Liver (tissue), 9 donors: ENCODE measurements around the gene OR2A5. TPM values are rescaled to one million over a fixed set of nuclear protein-coding genes. Genes with fewer than 3 reads are reported as not detected.

Experiments
- DNase-seq: peaks from one replicate; pipeline ENCODE4 v3.0.0-alpha.2; 2017; ENCODE audit warnings: low spot score
- H3K27ac ChIP-seq, 2 donors: one replicate each; pipeline ENCODE4 v1.7.0; 2013; ENCODE audit warnings: inconsistent platforms in 2 of 2, low read length in 2 of 2, control low read depth in 1 of 2, low read depth in 1 of 2, mild to moderate bottlenecking in 1 of 2
- H3K27me3 ChIP-seq, 4 donors: one replicate each; pipeline versions ENCODE4 v1.6.1 to v1.7.0; 2013; ENCODE audit warnings: low read length in 3 of 4, inconsistent platforms in 1 of 4, mild to moderate bottlenecking in 1 of 4, moderate library complexity in 1 of 4; ENCODE audit not compliant: control insufficient read depth in 4 of 4, insufficient read depth in 4 of 4
- H3K36me3 ChIP-seq, 4 donors: one replicate each; pipeline versions ENCODE4 v1.6.1 to v1.7.0; 2013; ENCODE audit warnings: low read length in 3 of 4, mild to moderate bottlenecking in 3 of 4, low read depth in 1 of 4, moderate library complexity in 1 of 4; ENCODE audit not compliant: control insufficient read depth in 4 of 4, insufficient read depth in 3 of 4
- H3K4me1 ChIP-seq, 4 donors: one replicate each; pipeline versions ENCODE4 v1.6.1 to v1.7.0; 2013; ENCODE audit warnings: low read length in 3 of 4, mild to moderate bottlenecking in 3 of 4, moderate library complexity in 1 of 4; ENCODE audit not compliant: control insufficient read depth in 4 of 4, insufficient read depth in 4 of 4
- H3K4me3 ChIP-seq, 3 donors: one replicate each; pipeline versions ENCODE4 v1.6.1 to v1.7.0; 2013; ENCODE audit warnings: low read length in 3 of 3, control low read depth in 1 of 3, low read depth in 1 of 3, mild to moderate bottlenecking in 1 of 3
- H3K9ac ChIP-seq, 2 donors: one replicate each; pipeline ENCODE4 v1.7.0; 2013; ENCODE audit warnings: low read length in 2 of 2, mild to moderate bottlenecking in 2 of 2, moderate library complexity in 2 of 2, control low read depth in 1 of 2, low read depth in 1 of 2
- H3K9me3 ChIP-seq, 4 donors: one replicate each; pipeline versions ENCODE4 v1.6.1 to v1.7.0; 2013; ENCODE audit warnings: low read length in 3 of 4; ENCODE audit not compliant: control insufficient read depth in 4 of 4
- EGR1 ChIP-seq, 2 donors: IDR thresholded peaks; 2 replicates each; pipeline ENCODE4 v1.6.1; 2016 to 2018; ENCODE audit warnings: antibody characterized with exemption in 2 of 2, low read depth in 2 of 2
- FOXA1 ChIP-seq: IDR thresholded peaks from 2 replicates; pipeline ENCODE4 v1.6.1; 2016; ENCODE audit warnings: antibody characterized with exemption
- FOXA2 ChIP-seq: IDR thresholded peaks from 2 replicates; pipeline ENCODE4 v1.6.1; 2016; ENCODE audit warnings: antibody characterized with exemption
- GABPA ChIP-seq, 2 donors: IDR thresholded peaks in 1 of 2; conservative IDR thresholded peaks in 1 of 2; 2 replicates each; pipeline ENCODE4 v1.6.1; 2016; ENCODE audit warnings: antibody characterized with exemption in 2 of 2, mild to moderate bottlenecking in 1 of 2, moderate library complexity in 1 of 2
- HNF4A ChIP-seq, 2 donors: conservative IDR thresholded peaks; 2 replicates each; pipeline ENCODE4 v1.6.1; 2016; ENCODE audit warnings: antibody characterized with exemption in 2 of 2, mild to moderate bottlenecking in 2 of 2
- HNF4G ChIP-seq: IDR thresholded peaks from 2 replicates; pipeline ENCODE4 v1.6.1; 2016; ENCODE audit warnings: antibody characterized with exemption
- JUND ChIP-seq, 2 donors: IDR thresholded peaks; 2 replicates each; pipeline ENCODE4 v1.6.1; 2016; ENCODE audit warnings: antibody characterized with exemption in 2 of 2
- NR2F2 ChIP-seq: IDR thresholded peaks from 2 replicates; pipeline ENCODE4 v1.6.1; 2016; ENCODE audit warnings: antibody characterized with exemption
- RAD21 ChIP-seq, 2 donors: IDR thresholded peaks; 2 replicates each; pipeline ENCODE4 v1.6.1; 2016; ENCODE audit warnings: antibody characterized with exemption in 2 of 2, mild to moderate bottlenecking in 2 of 2
- RXRA ChIP-seq, 2 donors: IDR thresholded peaks; 2 replicates each; pipeline ENCODE4 v1.6.1; 2017 to 2018; ENCODE audit warnings: antibody characterized with exemption in 2 of 2, mild to moderate bottlenecking in 1 of 2
- SP1 ChIP-seq: IDR thresholded peaks from 2 replicates; pipeline ENCODE4 v1.6.1; 2018; ENCODE audit warnings: antibody characterized with exemption, mild to moderate bottlenecking
- TAF1 ChIP-seq: conservative IDR thresholded peaks from 2 replicates; pipeline ENCODE4 v1.6.1; 2016; ENCODE audit warnings: antibody characterized with exemption, mild to moderate bottlenecking
- YY1 ChIP-seq: IDR thresholded peaks from 2 replicates; pipeline ENCODE4 v1.6.1; 2016; ENCODE audit warnings: antibody characterized with exemption, mild to moderate bottlenecking
- WGBS: extraction: QIAGEN DNeasy Blood & Tissue Kit; methylation state at CpG from one replicate; pipeline ENCODE4 v1.1.7; 2013; 5-methylcytosine and 5-hydroxymethylcytosine counted together
- polyA plus RNA-seq, 2 donors: library from polyadenylated mRNA; stranded (reverse) in 1 of 2; unstranded in 1 of 2; fragments of 200-250 nt in 1 of 2; fragments of >200 nt in 1 of 2; fragmentation: Nextera tagmentation in 1 of 2; extraction: Ambion mirVana in 1 of 2; gene quantifications; one replicate each; pipeline versions ENCODE4 v1.2.1 to v1.2.3, GENCODE V29; 2013 to 2015
- total RNA-seq, 2 donors: library from RNA; depleted of rRNA; stranded (reverse); fragments of >200 nt; gene quantifications; one replicate each; pipeline ENCODE4 v1.2.3, GENCODE V29; 2014
- TF ChIP-seq, protein P1 (sequence below): IDR thresholded peaks from 2 replicates; pipeline ENCODE4 v1.6.1; 2016; ENCODE audit warnings: antibody characterized with exemption
- TF ChIP-seq, protein P2 (sequence below): fragments of 150-350 bp; IDR thresholded peaks from 2 replicates; pipeline ENCODE4 v1.5.1; 2017; ENCODE audit warnings: improper control_type of control experiment, low read depth, low read length; ENCODE audit not compliant: missing input control
- TF ChIP-seq, protein P3 (sequence below): IDR thresholded peaks from 2 replicates; pipeline ENCODE4 v1.6.1; 2016; ENCODE audit warnings: antibody characterized with exemption, mild to moderate bottlenecking
- TF ChIP-seq, protein P4 (sequence below): IDR thresholded peaks from 2 replicates; pipeline ENCODE4 v1.6.1; 2016; ENCODE audit warnings: antibody characterized with exemption
- donor health status: healthy.
- donor health status: healthy.
- donor health status: healthy.
- donor health status: healthy.
- donor health status: healthy.

The OR2A5 gene
- total and polyA plus RNA-seq, 4 donors, result 0.28 TPM; not detected in 3

DNA sequence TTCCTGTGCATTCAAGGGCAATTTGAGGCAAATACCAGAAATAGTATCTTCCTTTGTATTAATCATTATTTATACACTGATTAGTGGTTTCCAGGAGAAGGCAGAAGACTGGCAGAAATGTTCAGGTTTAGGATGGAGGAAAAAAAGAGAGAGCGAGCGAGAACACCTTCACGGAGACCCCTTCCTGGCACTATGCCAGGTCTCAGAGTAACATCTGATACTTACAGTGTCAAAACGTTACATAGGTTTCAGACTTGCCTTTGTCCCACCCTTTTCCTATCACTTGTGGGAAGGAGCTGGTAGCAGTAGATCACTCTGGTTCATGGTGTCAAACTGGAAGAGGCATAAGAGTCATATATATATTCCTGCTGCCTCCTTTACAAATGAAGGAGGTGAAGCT lies 38.0 kb downstream of the OR2A5 start:
- no peak overlapping the region for H3K27ac ChIP-seq
- TF ChIP-seq, protein P1, sequence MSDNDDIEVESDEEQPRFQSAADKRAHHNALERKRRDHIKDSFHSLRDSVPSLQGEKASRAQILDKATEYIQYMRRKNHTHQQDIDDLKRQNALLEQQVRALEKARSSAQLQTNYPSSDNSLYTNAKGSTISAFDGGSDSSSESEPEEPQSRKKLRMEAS, result no peak
- TF ChIP-seq FOXA2, result no peak
- no peak for TF ChIP-seq HNF4G
- TF ChIP-seq HNF4A (conservative IDR thresholded peaks at IDR 0.05), result no peak
- TF ChIP-seq, protein P2, sequence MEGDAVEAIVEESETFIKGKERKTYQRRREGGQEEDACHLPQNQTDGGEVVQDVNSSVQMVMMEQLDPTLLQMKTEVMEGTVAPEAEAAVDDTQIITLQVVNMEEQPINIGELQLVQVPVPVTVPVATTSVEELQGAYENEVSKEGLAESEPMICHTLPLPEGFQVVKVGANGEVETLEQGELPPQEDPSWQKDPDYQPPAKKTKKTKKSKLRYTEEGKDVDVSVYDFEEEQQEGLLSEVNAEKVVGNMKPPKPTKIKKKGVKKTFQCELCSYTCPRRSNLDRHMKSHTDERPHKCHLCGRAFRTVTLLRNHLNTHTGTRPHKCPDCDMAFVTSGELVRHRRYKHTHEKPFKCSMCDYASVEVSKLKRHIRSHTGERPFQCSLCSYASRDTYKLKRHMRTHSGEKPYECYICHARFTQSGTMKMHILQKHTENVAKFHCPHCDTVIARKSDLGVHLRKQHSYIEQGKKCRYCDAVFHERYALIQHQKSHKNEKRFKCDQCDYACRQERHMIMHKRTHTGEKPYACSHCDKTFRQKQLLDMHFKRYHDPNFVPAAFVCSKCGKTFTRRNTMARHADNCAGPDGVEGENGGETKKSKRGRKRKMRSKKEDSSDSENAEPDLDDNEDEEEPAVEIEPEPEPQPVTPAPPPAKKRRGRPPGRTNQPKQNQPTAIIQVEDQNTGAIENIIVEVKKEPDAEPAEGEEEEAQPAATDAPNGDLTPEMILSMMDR, result no peak
- H3K9ac ChIP-seq, result no peak overlapping the region
- no peaks in the 10 kb centered on the region for H3K27me3 ChIP-seq
- WGBS, result 71% methylated on average over 4 of the region's 4 CpGs
- no peaks in the 10 kb centered on the region for H3K36me3 ChIP-seq
- DNase-seq, result no peak
- no peaks in the 10 kb centered on the region for H3K4me1 ChIP-seq
- H3K9me3 ChIP-seq, result no peaks in the 10 kb centered on the region
- H3K4me3 ChIP-seq, result no peak overlapping the region

DNA sequence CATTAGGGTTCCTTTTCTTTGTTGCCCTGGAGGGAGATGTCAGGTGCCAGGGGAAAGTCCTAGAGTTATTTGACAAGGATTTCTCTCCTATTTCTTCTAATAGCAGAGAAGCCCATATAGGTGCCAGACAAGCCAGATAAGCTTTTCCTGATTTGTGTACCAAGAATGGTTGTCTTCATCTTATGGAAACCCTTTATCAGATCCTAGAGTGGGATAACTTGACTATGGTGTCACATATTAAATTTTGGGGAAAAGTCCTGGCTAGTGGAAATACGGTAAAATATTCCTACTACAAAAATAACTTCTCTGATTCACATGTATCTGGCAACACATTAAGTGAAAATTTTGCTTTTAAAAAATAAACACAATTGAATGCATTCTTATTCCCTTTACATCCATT lies 38.5 kb downstream of the OR2A5 start:
- no peak overlapping the region for H3K27ac ChIP-seq
- 76% methylated on average over 1 of the region's 1 CpG for WGBS
- TF ChIP-seq JUND (IDR thresholded peaks at IDR 0.05) (no peak), RAD21 (IDR thresholded peaks at IDR 0.05) (no peak), HNF4G (no peak), YY1 (no peak), TAF1 (no peak), FOXA2 (no peak), GABPA (IDR thresholded peaks at IDR 0.05 in 1 of 2, conservative IDR thresholded peaks at IDR 0.05 in 1 of 2) (no peak), FOXA1 (no peak), SP1 (no peak), RXRA (IDR thresholded peaks at IDR 0.05) (no peak), HNF4A (conservative IDR thresholded peaks at IDR 0.05) (no peak), NR2F2 (no peak), EGR1 (IDR thresholded peaks at IDR 0.05; ENCODE audit: low read depth in 2 of 2) (no peak)
- TF ChIP-seq, protein P2, result no peak
- TF ChIP-seq, protein P1, result no peak
- TF ChIP-seq, protein P3, sequence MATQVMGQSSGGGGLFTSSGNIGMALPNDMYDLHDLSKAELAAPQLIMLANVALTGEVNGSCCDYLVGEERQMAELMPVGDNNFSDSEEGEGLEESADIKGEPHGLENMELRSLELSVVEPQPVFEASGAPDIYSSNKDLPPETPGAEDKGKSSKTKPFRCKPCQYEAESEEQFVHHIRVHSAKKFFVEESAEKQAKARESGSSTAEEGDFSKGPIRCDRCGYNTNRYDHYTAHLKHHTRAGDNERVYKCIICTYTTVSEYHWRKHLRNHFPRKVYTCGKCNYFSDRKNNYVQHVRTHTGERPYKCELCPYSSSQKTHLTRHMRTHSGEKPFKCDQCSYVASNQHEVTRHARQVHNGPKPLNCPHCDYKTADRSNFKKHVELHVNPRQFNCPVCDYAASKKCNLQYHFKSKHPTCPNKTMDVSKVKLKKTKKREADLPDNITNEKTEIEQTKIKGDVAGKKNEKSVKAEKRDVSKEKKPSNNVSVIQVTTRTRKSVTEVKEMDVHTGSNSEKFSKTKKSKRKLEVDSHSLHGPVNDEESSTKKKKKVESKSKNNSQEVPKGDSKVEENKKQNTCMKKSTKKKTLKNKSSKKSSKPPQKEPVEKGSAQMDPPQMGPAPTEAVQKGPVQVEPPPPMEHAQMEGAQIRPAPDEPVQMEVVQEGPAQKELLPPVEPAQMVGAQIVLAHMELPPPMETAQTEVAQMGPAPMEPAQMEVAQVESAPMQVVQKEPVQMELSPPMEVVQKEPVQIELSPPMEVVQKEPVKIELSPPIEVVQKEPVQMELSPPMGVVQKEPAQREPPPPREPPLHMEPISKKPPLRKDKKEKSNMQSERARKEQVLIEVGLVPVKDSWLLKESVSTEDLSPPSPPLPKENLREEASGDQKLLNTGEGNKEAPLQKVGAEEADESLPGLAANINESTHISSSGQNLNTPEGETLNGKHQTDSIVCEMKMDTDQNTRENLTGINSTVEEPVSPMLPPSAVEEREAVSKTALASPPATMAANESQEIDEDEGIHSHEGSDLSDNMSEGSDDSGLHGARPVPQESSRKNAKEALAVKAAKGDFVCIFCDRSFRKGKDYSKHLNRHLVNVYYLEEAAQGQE, result no peak
- TF ChIP-seq, protein P4, sequence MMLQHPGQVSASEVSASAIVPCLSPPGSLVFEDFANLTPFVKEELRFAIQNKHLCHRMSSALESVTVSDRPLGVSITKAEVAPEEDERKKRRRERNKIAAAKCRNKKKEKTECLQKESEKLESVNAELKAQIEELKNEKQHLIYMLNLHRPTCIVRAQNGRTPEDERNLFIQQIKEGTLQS, result no peak

More for the DNA sequence above, 38.5 kb downstream of the OR2A5 start:
- Histone ChIP-seq H3K4me3 (no peak overlapping the region), H3K9me3 (peaks cover 0 to 3% (median 0%) of the 10 kb centered on the region in 4 donors), H3K27me3 (no peaks in the 10 kb centered on the region), H3K4me1 (no peaks in the 10 kb centered on the region), H3K9ac (no peak overlapping the region), H3K36me3 (no peaks in the 10 kb centered on the region)
- DNase-seq, result no peak
